ENCODE results near the gene DNM3.
A peak's percentile ranks its signal among the peaks of the same experiment; 100 is the strongest.
"Not testable (repeated sequence)": the region's sequence is repeated elsewhere in the genome, so short reads cannot be mapped to it uniquely, and the experiment has no call there.

The DNM3 gene

DNA sequence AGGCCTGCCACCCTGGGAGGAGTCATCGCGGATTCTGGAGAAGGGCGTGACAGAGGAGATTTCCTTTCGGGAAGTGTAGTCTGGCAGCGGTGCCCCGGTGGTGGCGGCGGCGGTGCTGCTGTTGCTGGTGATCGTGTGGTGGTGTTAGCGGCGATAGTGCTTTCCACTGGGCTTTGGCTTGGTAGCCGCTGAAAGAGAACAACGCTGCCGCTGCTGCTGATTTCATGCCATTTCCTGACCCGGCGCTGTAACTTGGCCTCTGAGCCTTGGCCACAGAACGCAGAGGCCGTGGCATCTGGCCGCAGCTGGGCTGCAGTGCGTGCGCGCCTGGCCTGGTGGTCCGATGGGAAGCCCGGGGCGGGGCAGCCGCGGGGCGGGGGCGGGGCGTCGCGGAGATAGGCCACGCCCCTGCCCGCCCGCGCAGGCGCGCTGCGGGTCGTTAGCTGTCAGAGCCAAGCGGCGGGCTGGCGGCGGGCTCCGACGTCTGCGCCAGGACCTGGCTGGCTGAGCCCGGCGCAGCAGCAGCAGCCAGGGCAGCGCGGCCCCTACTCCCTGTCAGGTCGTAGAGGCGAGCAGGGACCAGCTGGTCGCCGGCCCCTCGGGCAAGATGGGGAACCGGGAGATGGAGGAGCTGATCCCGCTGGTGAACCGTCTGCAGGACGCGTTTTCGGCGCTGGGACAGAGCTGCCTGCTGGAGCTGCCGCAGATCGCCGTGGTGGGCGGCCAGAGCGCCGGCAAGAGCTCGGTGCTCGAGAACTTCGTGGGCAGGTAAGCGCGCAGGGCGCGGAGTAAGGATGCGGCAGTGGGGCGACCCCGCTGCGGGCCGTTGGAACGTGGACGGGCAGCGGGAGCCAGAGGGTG is at the start of gene DNM3:
Gene DNM3, plus strand, starts transcription at position 449 of the 861 bp plus-strand sequence. Its CDS starts 159 bp downstream, at position 608.
- peak; percentile 77 for DNase-seq

DNA sequence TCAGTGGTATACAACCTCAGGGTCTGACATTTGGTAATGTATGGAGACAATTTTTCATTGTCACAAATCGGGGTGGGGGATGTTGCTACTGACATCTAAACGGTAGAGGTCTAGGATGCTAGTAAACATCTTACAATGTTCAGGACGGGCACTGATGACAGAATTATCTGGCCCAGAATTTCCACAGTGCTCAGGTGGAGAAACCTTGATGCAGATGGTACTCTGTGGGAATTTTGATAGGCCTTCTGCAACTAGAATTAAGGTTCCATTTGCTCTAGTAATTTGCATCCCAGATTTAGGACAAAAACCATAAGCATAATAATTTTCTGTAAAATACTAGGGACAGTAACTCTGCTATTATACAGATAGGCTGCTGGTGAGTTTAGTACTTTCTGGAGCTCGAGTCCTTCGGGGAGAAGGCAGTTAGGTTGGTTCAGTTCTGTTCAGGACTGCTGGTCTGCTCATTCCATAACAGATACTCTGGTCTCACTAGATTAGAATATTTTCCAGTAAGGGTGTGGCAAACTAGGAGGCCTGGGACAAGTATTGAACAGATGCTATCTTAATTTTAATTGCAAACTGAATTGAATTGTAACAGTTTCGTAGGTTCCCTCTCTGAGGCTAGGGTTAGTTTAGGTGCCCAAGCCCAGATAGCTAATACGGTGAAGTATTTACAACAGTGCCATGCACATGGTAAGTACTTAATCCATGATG is 48.5 kb upstream of the DNM3 start:
- DNase-seq: peak; percentile 95

DNA sequence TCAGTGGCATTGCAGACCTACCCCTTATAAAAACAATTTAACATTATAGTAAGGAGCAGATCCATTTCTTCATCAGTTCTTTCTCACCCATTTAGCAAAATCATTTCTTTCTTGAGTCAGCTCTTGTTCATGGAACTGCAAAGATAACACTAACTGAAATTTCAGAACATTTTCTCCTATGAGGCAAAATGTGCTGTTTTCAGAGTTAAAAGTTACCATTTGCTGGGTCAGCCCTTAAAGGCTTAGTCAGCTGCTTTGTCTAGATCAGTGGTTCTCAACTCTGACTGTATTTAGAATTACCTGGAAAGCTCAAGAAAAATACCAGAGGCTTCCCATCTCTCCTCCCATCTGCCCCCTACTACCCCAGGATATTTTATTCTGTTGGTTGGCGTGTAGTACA is 47.7 kb upstream of the DNM3 start:
- peak; percentile 62 for DNase-seq

DNA sequence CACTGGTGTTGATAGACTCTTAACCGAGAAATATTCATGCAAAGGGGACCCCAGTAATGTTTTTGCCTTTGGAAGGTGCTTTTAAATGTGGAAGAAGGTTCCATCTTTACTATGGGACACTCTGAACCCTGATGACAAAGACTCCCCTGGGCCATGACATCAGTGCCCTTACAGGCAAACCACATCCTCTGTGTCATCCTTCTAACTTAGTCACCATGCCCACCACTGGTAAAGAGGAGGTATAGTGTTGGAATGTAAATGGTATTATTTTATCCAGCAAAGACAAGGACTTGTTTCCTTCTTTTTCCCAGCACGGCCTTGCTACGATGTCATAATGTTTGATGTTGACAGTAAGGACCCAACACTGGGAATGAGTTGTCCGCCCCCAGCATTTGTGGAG is 47.2 kb upstream of the DNM3 start:
- peak; percentile 69 for DNase-seq

DNA sequence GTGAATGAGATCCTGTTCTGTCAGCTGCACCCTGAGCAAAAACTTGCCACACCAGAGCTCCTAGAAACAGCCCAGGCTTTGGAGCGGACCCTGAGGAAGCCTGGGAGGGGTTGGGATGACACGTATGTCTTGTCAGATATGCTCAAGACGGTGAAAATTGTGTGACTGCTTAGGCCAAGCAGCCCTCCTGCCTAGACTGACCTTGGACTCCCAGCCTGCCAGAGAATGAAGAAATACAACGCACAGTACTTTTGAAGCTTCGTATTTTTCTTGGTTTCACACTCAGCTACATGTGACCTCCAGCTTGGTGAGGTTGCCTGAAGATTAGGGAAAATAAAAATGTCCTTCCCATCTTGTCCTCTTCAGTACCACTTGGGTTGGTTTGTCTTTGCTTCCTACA is 44.7 kb upstream of the DNM3 start:
- DNase-seq: no peak

DNA sequence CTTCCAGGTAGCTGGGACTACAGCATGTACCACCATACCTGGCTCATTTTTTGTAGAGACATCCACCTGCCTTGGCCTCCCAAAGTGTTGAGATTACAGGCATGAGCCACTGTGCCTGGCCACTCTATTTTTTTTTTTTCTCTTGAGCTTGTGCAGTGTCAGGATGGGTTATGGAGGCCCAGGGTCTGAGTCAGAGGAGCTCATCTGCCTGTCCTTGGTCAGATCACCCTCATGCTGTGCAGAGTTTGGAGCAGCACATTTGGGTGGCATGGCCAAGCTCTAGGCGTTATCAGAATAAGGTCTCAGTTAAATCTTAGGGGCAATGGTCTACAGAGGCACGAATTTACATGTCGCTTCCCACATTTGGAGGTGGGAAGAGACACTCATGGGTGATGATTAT is 43.0 kb upstream of the DNM3 start:
- DNase-seq: no peak

DNA sequence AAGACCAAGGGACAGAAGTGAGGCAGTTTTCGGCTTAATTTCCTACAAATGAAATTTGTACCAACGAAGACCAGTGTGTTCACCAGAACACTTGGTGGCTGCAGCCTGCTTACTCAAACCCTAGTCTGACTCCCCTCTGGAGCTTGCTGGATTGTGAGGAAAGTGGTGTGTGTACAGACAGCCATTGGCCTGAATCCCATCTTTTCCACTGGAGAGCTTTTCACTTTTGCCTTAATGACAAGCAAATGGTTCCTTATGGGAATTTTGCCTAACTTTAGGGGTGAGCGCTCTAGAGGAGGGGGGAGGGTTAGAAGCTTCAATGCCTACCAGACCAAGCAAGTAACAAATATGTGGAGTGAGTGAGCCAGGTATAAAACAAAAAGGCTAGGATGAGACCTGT is 42.5 kb upstream of the DNM3 start:
- DNase-seq: no peak

DNA sequence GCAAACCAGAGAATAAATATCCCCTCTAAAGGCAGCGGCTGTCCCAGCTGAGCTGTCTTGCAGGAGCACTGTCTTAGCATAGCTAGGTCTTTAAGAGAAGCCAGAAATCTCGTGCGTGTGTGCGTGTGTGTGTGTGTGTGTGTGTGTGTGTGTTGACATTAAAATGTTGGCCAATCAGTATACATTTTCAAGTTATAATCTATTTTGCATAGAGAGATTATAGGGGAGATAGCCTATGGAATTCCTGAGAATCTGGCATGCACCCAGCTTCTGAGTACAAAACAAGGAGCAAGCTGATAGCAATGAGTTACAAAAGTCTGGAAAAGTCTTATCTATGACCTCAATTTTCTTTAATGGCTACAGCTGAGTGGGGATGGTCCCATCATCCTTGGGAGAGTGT is 42.1 kb upstream of the DNM3 start:
- DNase-seq: peak; percentile 49

DNA sequence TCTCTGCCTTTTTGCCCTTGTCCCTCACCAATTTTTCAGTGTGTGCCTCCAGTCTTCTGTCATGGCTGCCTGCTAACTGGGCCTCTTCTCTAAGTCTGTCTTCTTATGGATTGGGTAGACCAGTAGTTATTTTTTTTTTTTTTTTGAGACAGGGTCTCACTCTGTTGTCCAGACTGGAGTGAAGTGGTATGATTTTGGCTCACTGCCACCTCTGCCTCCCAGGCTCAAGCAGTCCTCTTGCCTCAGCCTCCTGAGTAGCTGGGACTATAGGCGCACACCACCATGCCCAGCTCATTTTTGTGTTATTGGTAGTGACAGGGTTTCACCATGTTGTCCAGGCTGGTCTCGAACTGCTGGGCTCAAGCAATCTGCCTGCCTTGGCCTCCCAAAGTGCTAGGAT is 41.6 kb upstream of the DNM3 start:
- not testable (repeated sequence) for DNase-seq

DNA sequence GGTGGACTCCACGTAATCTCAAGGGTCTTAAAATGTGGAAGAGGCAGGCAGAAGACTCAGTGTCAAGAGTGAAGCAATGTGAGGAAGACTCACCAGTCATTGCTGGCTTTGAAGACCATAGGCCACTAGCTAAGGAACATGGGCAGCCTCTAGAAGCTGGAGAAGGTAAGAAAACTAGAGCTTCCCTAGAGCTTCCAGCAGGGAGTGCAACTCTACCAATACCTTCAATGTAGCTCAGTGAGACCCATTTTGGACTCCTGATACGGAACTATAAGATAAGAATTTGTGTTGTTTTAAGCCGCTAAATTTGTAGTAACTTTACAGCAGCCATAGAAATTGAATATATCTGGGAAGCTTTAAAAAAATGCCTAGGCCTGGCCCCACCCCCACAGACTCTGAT is 41.0 kb upstream of the DNM3 start:
- peak; percentile 40 for DNase-seq

DNA sequence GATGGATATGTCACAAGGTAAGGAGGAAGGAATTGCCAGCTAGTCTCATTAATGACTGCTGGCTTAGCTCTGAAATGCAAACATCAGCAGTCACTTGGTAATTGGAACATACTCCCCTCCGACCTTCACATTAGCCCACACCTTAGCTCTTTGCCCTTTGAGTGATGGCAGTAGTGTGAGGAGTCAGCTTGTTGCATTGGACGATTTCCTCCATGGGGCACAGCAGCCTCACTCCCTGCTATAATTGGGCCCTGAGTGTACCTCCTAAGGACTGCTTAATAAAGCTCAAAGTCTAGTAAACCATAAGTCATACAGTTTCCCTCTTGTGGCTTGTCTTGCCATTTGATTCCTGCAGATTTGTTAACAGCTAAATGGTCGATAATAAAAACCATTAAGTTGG is 40.4 kb upstream of the DNM3 start:
- no peak for DNase-seq

DNA sequence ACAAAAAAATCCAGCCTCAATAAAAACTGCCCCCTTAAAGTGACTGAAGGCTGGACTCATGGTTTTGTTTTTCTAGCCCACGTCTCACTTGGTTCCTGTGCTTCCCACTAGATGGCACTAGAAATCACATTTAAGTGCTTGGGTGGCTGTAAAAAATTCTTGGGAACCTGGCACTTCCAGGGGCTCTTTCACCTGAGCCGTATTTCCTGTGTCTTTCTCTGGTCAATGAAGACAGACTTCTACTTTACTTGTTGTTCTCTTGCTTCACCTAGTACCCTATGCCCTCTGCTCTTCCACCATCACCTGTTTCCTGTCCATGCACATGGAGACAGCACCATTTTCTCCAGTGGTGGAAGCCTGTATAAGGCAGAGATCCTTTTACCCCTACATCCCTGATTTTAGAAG is 39.8 kb upstream of the DNM3 start:
- DNase-seq: peak; percentile 78

DNA sequence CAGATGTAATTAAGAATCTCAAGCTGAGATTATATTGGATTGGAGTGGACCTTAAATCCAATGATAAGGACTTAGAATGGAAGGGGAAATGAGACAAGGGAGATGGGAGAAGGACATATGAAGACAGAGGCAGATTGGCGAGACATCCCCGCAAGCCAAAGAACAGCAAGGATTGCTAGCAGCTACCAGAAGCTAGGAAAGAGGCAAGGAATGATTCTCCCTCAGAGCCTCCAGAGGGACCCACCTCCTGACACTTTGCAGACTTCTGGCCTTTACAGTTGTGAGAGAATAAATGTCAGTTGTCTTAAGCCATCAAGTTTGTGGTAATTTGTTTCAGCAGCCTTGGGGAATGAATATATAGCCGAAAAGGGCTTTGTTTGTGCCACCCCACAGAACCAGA is 39.1 kb upstream of the DNM3 start:
- no peak for DNase-seq

DNA sequence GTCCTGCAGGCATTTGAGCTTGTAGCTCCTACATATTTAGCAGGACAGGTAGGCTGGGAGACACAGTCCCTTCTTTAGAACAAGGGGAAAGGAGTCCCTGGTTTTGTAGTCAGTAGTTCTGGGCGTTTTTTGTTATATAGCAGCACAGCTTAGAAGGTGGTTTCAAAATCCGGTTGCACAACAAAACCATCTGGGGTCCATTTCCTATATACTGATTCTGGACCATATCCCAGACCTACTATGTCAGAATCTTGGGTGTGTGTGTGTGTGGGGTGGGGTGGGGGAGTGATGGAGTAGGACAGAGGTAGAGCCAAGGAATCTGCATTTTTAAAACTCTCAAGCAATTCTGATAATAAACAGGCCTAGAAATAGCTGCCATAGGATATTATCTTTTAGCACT is 38.3 kb upstream of the DNM3 start:
- no peak for DNase-seq

DNA sequence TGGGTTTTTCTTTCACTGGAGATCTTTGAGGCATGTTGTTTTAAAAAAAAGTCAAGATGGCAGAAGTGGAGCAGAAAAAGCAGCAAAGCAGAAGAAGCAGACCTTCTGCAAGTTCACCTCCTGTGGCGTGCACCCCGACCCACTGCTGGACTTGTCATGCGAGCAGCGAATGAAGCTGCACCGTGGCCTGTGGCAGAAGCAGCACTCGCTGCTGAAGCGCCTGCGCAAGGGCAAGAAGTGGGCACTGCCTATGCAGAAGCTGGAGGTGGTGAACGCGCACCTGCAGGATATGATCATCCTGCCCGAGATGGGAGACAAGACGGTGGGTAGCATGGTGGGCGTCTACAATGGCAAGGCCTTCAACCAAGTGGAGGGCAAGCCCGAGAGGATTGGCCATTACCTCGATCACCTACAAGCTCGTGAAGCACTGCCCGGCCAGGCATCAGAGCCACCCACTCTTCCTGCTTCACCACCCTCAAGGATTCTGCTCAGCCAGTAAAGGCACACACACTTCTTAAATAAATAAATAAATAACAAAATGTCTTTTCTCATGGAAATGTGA is 37.8 kb upstream of the DNM3 start:
- no peak for DNase-seq

DNA sequence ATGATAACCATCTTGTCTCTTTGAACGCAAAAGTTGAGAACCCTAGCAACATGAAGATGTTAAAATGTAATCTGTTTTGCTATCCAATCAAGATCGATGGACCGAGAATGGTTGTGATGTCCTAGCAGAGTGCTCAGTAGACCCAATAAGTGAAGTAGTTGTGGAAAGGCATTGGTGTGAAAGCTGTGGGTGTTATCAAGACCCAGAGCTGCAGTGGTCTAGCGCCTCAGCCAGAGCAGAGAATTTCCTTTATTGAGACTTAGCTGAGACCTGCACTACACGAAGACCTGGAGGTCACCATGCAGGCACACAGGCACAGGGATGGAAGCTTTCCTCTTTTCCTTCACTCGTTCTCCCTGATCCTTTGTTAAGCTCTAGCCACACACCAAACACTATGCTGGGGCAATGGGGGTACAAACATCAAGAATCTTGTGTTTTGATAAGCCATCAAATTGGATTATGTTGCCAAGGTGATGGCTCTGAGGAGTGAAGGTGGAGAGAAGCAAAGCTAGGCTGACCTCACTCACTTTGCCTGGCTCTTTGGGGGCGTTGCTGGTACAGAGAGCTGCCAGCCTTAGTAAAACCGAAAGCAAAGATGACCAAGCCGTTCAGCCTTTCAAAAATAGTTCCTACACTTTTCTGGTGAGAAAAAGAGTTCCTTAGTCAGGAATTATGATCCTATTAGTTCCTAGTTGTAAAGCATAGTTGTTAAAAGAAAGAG is 35.7 kb upstream of the DNM3 start:
- no peak for DNase-seq

DNA sequence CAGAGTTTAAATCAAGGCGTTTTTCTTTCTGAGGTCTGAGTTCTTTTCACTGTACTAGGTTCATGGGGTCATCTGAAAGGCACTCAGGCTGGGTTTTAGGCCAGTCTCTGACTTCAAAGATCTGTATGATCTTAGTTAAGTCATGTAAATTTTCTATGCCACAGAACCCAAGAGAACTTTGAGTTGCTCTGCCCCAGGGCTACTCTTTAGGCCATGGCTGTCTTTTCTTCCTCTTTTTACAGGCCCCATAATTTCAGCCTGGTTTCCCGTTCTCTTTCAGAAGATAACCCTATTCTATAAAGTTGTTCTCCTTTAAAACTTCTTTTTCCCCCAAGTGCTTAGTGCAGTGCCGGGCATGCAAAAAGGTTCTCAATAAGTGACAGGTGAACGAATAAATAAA is 33.7 kb upstream of the DNM3 start:
- no peak for DNase-seq

DNA sequence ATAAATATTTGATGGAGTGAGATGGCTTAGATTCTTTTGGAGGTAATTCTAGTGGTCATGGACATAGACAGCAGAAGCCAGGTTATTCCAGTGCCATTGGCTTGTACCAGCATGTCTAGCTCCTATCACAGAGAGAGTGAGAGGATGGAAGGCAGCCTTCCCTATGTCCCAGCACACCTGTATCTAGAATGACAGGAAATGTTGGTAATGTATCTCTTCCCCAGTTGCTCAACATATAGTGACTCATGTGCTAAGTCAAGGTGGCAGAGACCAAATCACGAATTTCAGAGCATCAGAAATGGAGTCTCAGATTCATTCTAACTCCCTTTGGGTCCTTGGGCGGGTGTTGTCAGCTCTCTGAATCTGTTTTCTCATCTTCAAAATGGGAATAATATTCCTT is 31.5 kb upstream of the DNM3 start:
- DNase-seq: no peak

DNA sequence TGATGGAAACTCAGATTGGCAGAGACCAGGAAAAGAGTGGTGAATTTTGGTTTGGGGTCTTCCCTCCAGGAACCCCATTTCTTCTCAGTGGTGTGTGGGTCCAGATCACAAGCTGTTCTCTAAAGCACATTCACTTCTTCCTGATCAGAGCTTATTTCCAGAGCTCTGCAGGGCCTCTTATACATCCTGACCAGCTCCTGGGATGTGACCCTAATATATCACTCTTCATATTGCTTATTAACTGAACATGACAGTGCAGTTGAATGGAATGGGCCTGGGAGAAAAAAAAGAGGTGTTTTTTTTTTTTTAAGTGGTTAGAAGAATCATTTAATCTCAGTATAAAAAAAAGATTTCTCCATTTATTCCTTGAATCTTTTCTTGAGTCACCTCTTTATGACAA is 29.6 kb upstream of the DNM3 start:
- no peak for DNase-seq

DNA sequence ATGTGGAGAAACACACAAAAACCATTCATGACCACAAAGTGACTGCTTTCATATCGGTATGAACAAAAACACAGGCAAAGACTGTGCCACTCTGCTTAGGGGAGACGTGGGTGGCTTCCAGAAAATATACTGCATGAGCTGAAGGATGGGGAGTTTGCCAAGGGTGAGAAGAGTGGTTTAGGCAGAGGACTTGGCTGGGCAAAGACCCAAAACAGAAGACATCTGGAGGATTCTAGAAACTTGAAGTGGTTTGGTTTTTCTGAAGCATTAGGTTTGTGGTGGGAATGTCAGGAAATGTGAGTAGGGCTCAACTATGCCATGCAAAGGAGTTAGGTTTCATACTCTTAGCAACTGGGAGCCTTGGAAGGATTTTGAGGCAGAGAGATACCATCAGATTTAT is 26.6 kb upstream of the DNM3 start:
- no peak for DNase-seq

DNA sequence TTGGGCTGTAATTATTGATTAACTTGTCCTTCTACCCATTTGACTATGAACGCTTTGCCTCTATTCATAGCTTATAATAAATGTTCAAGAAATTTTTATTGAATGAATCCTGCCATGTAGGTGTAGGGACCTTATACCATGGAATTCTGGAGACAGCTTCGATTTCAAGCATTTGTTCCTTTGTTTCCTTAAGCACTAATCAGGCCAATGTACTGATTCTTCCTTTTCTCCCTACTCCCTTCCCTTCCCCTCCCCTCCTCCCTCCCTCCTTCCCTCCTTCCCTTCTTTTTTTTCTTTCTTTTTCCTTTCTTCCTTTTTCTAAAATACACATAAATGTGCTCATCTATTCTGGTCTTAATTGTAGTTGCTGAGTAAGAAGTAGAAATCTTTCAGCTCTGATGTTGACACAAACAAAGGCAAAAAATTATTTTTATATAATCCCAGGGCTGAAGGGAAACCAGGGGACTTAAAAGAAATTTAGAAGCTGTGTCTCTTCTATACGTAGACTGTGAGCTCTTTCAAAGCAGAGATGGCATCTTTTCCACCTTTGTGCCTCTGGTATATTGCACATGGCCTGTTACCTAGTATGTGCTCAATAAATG is 24.9 kb upstream of the DNM3 start:
- no peak for DNase-seq

DNA sequence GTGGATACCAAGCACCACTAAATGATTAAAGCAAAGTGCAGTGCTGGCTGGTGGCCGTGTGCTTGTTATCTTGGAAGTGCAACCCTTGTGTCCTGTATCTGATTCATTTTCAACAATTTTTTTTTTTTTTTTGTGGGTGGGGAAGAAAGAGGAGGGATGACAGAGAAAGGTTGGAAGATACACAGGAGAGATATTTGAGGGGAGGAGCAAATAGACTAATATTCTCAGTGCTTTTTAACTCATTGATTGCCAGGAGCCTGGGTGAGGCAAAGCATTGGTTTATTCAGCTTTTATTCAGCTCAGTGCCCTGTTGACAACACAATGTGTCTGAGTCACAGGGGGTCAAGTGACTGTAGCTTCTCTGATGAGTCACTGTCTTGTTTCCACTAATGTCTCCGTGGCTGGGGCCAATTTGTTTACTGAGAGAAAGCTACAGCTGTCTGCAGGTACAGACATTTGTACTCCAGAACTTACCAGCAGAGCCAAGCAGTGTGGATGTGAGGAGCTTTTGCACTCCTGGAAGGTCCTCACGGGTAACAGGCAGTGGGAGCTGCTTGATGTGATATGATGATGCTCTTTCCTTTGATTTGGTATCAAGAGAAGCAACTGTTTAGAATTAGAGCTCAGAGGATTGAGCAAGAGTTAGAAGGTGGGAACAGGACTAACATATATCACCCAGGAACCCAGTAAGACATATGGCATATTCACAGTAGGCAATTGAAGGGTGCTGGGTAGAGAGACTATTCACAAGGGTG is 23.6 kb upstream of the DNM3 start:
- peak; percentile 85 for DNase-seq

Measured in hematopoietic multipotent progenitor cell treated with erythropoietin and hydrocortisone succinate and interleukin-3 and kit ligand, for 8 days (in vitro differentiated cells).